GM21390 (cell line): Measurements from ENCODE around the gene SNX20.

Experiments
- ATAC-seq: cut with Tn5 transposase; IDR thresholded peaks from one replicate; pipeline ENCODE4 v1.9.1; 2021; ENCODE audit not compliant: unreplicated experiment

Gene SNX20

GRCh38 chr16:50664270-50664669 is 16.8 kb downstream of the SNX20 start:
- no peak for ATAC-seq

GRCh38 chr16:50662306-50662940 is 18.7 kb downstream of the SNX20 start:
- ATAC-seq, result no peak

- ATAC-seq, result no peak
These were observed 21.3 kb downstream of the SNX20 start for GRCh38 chr16:50659806-50660205.

GRCh38 chr16:50657241-50657640 is 23.9 kb downstream of the SNX20 start:
- no peak for ATAC-seq

- ATAC-seq, result no peak
These were observed 25.5 kb downstream of the SNX20 start for GRCh38 chr16:50655558-50656055.

GRCh38 chr16:50653633-50654519 is 27.2 kb downstream of the SNX20 start:
- ATAC-seq, result no peak

GRCh38 chr16:50652836-50653425 is 28.2 kb downstream of the SNX20 start:
- no peak for ATAC-seq

GRCh38 chr16:50651835-50652438 is 29.2 kb downstream of the SNX20 start:
- no peak for ATAC-seq

GRCh38 chr16:50646345-50646744 is 34.8 kb downstream of the SNX20 start:
- ATAC-seq, result no peak

GRCh38 chr16:50645563-50646220 is 35.4 kb downstream of the SNX20 start:
- no peak for ATAC-seq

GRCh38 chr16:50644729-50645128 is 36.4 kb downstream of the SNX20 start:
- ATAC-seq, result no peak

GRCh38 chr16:50644245-50644644 is 36.9 kb downstream of the SNX20 start:
- no peak for ATAC-seq

GRCh38 chr16:50643192-50643591 is 37.9 kb downstream of the SNX20 start:
- no peak for ATAC-seq

- ATAC-seq, result no peak
These were observed 38.8 kb downstream of the SNX20 start for GRCh38 chr16:50642349-50642748.

GRCh38 chr16:50641818-50642187 is 39.3 kb downstream of the SNX20 start:
- ATAC-seq, result no peak

GRCh38 chr16:50640919-50641817 is 39.9 kb downstream of the SNX20 start:
- no peak for ATAC-seq

GRCh38 chr16:50640391-50640790 is 40.7 kb downstream of the SNX20 start:
- no peak for ATAC-seq

- no peak for ATAC-seq
These were observed 42.1 kb downstream of the SNX20 start for GRCh38 chr16:50638816-50639670.
